ENCODE data around the gene KNL1.

DNA sequence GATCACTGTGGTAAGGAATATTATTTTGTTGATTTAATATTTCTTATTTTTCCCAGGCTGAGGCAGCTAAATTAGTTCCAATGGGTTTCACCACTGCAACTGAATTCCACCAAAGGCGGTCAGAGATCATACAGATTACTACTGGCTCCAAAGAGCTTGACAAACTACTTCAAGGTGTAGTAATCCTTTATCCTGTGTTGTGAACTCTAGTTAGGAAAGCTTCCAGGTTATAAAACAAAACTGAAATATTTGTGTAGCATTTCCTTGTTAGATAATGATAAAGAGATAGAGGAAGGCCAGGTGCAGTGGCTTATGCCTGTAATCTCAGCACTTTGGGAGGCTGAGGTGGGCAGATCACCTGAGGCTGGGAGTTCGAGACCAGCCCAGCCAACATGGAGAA, 112.1 kb downstream of the KNL1 start:
- TF ChIP-seq KDM5A (IDR thresholded peaks at IDR 0.05; ENCODE audit: low read length) = no peak
- no peak for TF ChIP-seq CTCF (IDR thresholded peaks at IDR 0.05; ENCODE audit: control extremely low read depth in 1 of 3, insufficient read depth in 1 of 3, low read depth in 1 of 3, low read length in 3 of 3)
- TF ChIP-seq TBP (IDR thresholded peaks at IDR 0.05; ENCODE audit: low read depth, low read length) = no peak
- no peak for TF ChIP-seq EZH2 (IDR thresholded peaks at IDR 0.05; ENCODE audit: low read depth, low read length, severe bottlenecking)
- TF ChIP-seq FOSL1 (IDR thresholded peaks at IDR 0.05; ENCODE audit: insufficient read depth, low read depth, low read length) = no peak
- TF ChIP-seq KDM1A (IDR thresholded peaks at IDR 0.05; ENCODE audit: borderline replicate concordance, low read length) = no peak
- TF ChIP-seq, protein P1, sequence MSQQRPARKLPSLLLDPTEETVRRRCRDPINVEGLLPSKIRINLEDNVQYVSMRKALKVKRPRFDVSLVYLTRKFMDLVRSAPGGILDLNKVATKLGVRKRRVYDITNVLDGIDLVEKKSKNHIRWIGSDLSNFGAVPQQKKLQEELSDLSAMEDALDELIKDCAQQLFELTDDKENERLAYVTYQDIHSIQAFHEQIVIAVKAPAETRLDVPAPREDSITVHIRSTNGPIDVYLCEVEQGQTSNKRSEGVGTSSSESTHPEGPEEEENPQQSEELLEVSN (IDR thresholded peaks at IDR 0.05) = no peak

Measured in H1 (cell line).